H9 (cell line): ENCODE data around the gene EFCAB6. TPM values are rescaled to one million over a fixed set of nuclear protein-coding genes. Genes with fewer than 3 reads are reported as not detected.
A peak's percentile ranks its signal among the peaks of the same experiment; 100 is the strongest.

Experiments
- DNase-seq: peaks from one replicate; pipeline ENCODE4 v3.0.0-alpha.2; 2017
- H2AFZ ChIP-seq: one replicate; pipeline ENCODE4 v1.6.1; 2013; ENCODE audit warnings: mild to moderate bottlenecking, low read length, control low read depth, moderate library complexity
- H2AK5ac ChIP-seq: 2 replicates; pipeline ENCODE4 v1.6.1; 2013; ENCODE audit warnings: low read length, control low read depth, mixed read lengths; ENCODE audit not compliant: insufficient read length
- H2BK120ac ChIP-seq: one replicate; pipeline ENCODE4 v1.6.1; 2013; ENCODE audit warnings: low read depth, mild to moderate bottlenecking, low read length, control low read depth, inconsistent platforms; ENCODE audit not compliant: poor library complexity, severe bottlenecking
- H2BK12ac ChIP-seq: 2 replicates; pipeline ENCODE4 v1.6.1; 2013; ENCODE audit warnings: low read length, control low read depth, mixed read lengths, low read depth; ENCODE audit not compliant: insufficient read length
- H2BK15ac ChIP-seq: 2 replicates; pipeline ENCODE4 v1.6.1; 2013; ENCODE audit warnings: low read depth, low read length, control low read depth
- H2BK20ac ChIP-seq: one replicate; pipeline ENCODE4 v1.6.1; 2013; ENCODE audit warnings: low read depth, mild to moderate bottlenecking, low read length, control low read depth, inconsistent platforms; ENCODE audit not compliant: poor library complexity, severe bottlenecking
- H2BK5ac ChIP-seq: 2 replicates; pipeline ENCODE4 v1.6.1; 2013; ENCODE audit warnings: low read length, control low read depth, mixed read lengths; ENCODE audit not compliant: insufficient read length
- H3K14ac ChIP-seq: 2 replicates; pipeline ENCODE4 v1.6.1; 2013; ENCODE audit warnings: low read length, control low read depth; ENCODE audit not compliant: insufficient read depth
- H3K18ac ChIP-seq: 2 replicates; pipeline ENCODE4 v1.6.1; 2013; ENCODE audit warnings: low read depth, mild to moderate bottlenecking, mixed read lengths, low read length, control low read depth; ENCODE audit not compliant: insufficient read length
- H3K23ac ChIP-seq: 2 replicates; pipeline ENCODE4 v1.6.1; 2013; ENCODE audit warnings: low read length, control low read depth, mixed read lengths, low read depth; ENCODE audit not compliant: insufficient read length
- H3K23me2 ChIP-seq: 2 replicates; pipeline ENCODE4 v1.6.1; 2013; ENCODE audit warnings: low read depth, mild to moderate bottlenecking, mixed read lengths, low read length, control low read depth; ENCODE audit not compliant: insufficient read length, poor library complexity, severe bottlenecking
- H3K27ac ChIP-seq: 2 replicates; pipeline ENCODE4 v1.5.1; 2013; ENCODE audit warnings: low read length, control low read depth, mixed read lengths, low read depth; ENCODE audit not compliant: insufficient read length
- H3K27me3 ChIP-seq: 2 replicates; pipeline ENCODE4 v1.6.1; 2013; ENCODE audit warnings: low read length, control low read depth, inconsistent platforms; ENCODE audit not compliant: insufficient read depth
- H3K4ac ChIP-seq: 2 replicates; pipeline ENCODE4 v1.6.1; 2013; ENCODE audit warnings: low read depth, mild to moderate bottlenecking, control low read depth, inconsistent platforms, low read length, moderate library complexity
- H3K4me1 ChIP-seq: 2 replicates; pipeline ENCODE4 v1.6.1; 2013; ENCODE audit warnings: low read length, control low read depth, inconsistent platforms; ENCODE audit not compliant: insufficient read depth
- H3K4me2 ChIP-seq: 2 replicates; pipeline ENCODE4 v1.6.1; 2013; ENCODE audit warnings: low read length, control low read depth, mixed read lengths; ENCODE audit not compliant: insufficient read length, insufficient read depth
- H3K56ac ChIP-seq: 2 replicates; pipeline ENCODE4 v1.6.1; 2013; ENCODE audit warnings: low read depth, mild to moderate bottlenecking, mixed read lengths, low read length, control low read depth; ENCODE audit not compliant: insufficient read length
- H3K79me1 ChIP-seq: 2 replicates; pipeline ENCODE4 v1.6.1; 2013; ENCODE audit warnings: low read depth, mild to moderate bottlenecking, moderate library complexity, low read length, control low read depth, inconsistent platforms; ENCODE audit not compliant: insufficient read depth, poor library complexity, severe bottlenecking
- H3K79me2 ChIP-seq: 2 replicates; pipeline ENCODE4 v1.6.1; 2013; ENCODE audit warnings: low read length, control low read depth, inconsistent platforms; ENCODE audit not compliant: insufficient read depth
- H3K9ac ChIP-seq: 2 replicates; pipeline ENCODE4 v1.6.1; 2013; ENCODE audit warnings: low read length, control low read depth, mixed read lengths; ENCODE audit not compliant: insufficient read length; ENCODE audit errors: extremely low read depth
- H3K9me3 ChIP-seq: one replicate; pipeline ENCODE4 v1.6.1; 2013; ENCODE audit warnings: low read depth, low read length, inconsistent platforms; ENCODE audit not compliant: control insufficient read depth
- H3T11ph ChIP-seq: one replicate; pipeline ENCODE4 v1.6.1; 2013; ENCODE audit warnings: mild to moderate bottlenecking, low read length, control low read depth, inconsistent platforms
- H4K20me1 ChIP-seq: one replicate; pipeline ENCODE4 v1.6.1; 2013; ENCODE audit not compliant: control insufficient read depth, insufficient read length, insufficient read depth
- H4K5ac ChIP-seq: 2 replicates; pipeline ENCODE4 v1.6.1; 2013; ENCODE audit warnings: low read depth, mild to moderate bottlenecking, mixed read lengths, low read length, control low read depth; ENCODE audit not compliant: insufficient read length
- H4K8ac ChIP-seq: replicated peaks from 2 replicates; pipeline ENCODE4 v1.6.1; 2013; ENCODE audit warnings: low read length, control low read depth, mixed read lengths, low read depth; ENCODE audit not compliant: insufficient read length
- H4K91ac ChIP-seq: 2 replicates; pipeline ENCODE4 v1.6.1; 2013; ENCODE audit warnings: low read depth, mild to moderate bottlenecking, moderate library complexity, mixed read lengths, low read length, control low read depth; ENCODE audit not compliant: insufficient read length
- H3K27ac Mint-ChIP-seq, 3 experiments: 2 replicates in 2 of 3; 3 replicates in 1 of 3; pipeline ENCODE4 v1.8.0; 2020 to 2021; ENCODE audit warnings: mixed read lengths in 3 of 3, mild to moderate bottlenecking in 1 of 3, moderate library complexity in 1 of 3
- H3K27me3 Mint-ChIP-seq: 2 replicates; pipeline ENCODE4 v1.8.0; 2021; ENCODE audit warnings: low read depth, mild to moderate bottlenecking, moderate library complexity, mixed read lengths
- H3K36me3 Mint-ChIP-seq, 3 experiments: 2 replicates in 2 of 3; 3 replicates in 1 of 3; pipeline ENCODE4 v1.8.0; 2020 to 2021; ENCODE audit warnings: low read depth in 3 of 3, mixed read lengths in 3 of 3; ENCODE audit not compliant: insufficient read depth in 1 of 3
- H3K4me1 Mint-ChIP-seq, 2 experiments: 2 replicates each; pipeline ENCODE4 v1.8.0; 2020; ENCODE audit warnings: mixed read lengths in 2 of 2
- H3K4me3 Mint-ChIP-seq, 2 experiments: 2 replicates in 1 of 2; 3 replicates in 1 of 2; pipeline ENCODE4 v1.8.0; 2020 to 2021; ENCODE audit warnings: mild to moderate bottlenecking in 2 of 2, mixed read lengths in 2 of 2, moderate library complexity in 1 of 2
- H3K9me3 Mint-ChIP-seq, 2 experiments: 2 replicates in 1 of 2; 3 replicates in 1 of 2; pipeline ENCODE4 v1.8.0; 2020; ENCODE audit warnings: mild to moderate bottlenecking in 2 of 2, mixed read lengths in 2 of 2, moderate library complexity in 1 of 2
- CTCF ChIP-seq: fragments of 200-600 bp; sonication (generic); conservative IDR thresholded peaks from 3 replicates; pipeline ENCODE4 v1.8.0; 2021; ENCODE audit warnings: antibody characterized with exemption, mild to moderate bottlenecking
- WGBS: extraction: QIAGEN DNeasy Blood & Tissue Kit; methylation state at CpG from one replicate; pipeline ENCODE4 v1.1.7; 2013; ENCODE audit warnings: missing lambda C conversion rate, low lambda C conversion rate, mixed read lengths; ENCODE audit not compliant: insufficient read length; ENCODE audit errors: extremely low coverage; 5-methylcytosine and 5-hydroxymethylcytosine counted together
- total RNA-seq: library from RNA; stranded (reverse); gene quantifications from 2 replicates; pipeline ENCODE4 v1.2.1, GENCODE V29; 2021

EFCAB6 gene
- total RNA-seq, 1 experiment from 2014 or later, result 0.31 TPM

- no peak overlapping the region for H3K23ac ChIP-seq
- peaks cover 9% of the 10 kb centered on the region for H3K27me3 Mint-ChIP-seq
- no peak overlapping the region for H3K4me3 Mint-ChIP-seq
- no peak overlapping the region for H3K56ac ChIP-seq
- no peaks in the 10 kb centered on the region for H3K36me3 Mint-ChIP-seq
- no peaks in the 10 kb centered on the region for H4K20me1 ChIP-seq
- peaks cover 0 to 3% of the 10 kb centered on the region in 2 experiments; a peak in 1 of 5 replicates for H3K9me3 Mint-ChIP-seq
- no peak overlapping the region for H2BK12ac ChIP-seq
- H3K9ac ChIP-seq, result no peak overlapping the region
- no peak overlapping the region for H2BK15ac ChIP-seq
- WGBS, result no CpG with 5 or more reads among the region's 14 CpGs
- no peaks in the 10 kb centered on the region for H3K27me3 ChIP-seq
- no peaks in the 10 kb centered on the region for H3K79me1 ChIP-seq
- H3K4me1 ChIP-seq, result no peaks in the 10 kb centered on the region
- H4K91ac ChIP-seq, result no peak overlapping the region
- no peaks in the 10 kb centered on the region for H3K23me2 ChIP-seq
- no peak overlapping the region for H2BK20ac ChIP-seq
- no peak overlapping the region for H3K4ac ChIP-seq
- H3T11ph ChIP-seq, result no peak overlapping the region
- H2BK120ac ChIP-seq, result no peak overlapping the region
- H3K4me2 ChIP-seq, result no peak overlapping the region
- no peak overlapping the region for H2BK5ac ChIP-seq
- no peak overlapping the region for H4K8ac ChIP-seq
- H3K9me3 ChIP-seq, result no peaks in the 10 kb centered on the region
- TF ChIP-seq CTCF, result no peak
- H3K27ac ChIP-seq, result no peak overlapping the region
- H2AFZ ChIP-seq, result no peak overlapping the region
- no peak overlapping the region for H4K5ac ChIP-seq
- no peak overlapping the region for H3K18ac ChIP-seq
- no peaks in the 10 kb centered on the region for H3K79me2 ChIP-seq
- no peak overlapping the region; the same call in 1 of the 2 replicates for H3K14ac ChIP-seq
- no peak for DNase-seq
- peak overlapping the region in 1 of 3 experiments; percentile 62; a peak in 1 of 7 replicates for H3K27ac Mint-ChIP-seq
- H2AK5ac ChIP-seq, result no peak overlapping the region
- H3K4me1 Mint-ChIP-seq, result no peaks in the 10 kb centered on the region
These were observed 306.7 kb downstream of the EFCAB6 start for GRCh38 chr22:43505423-43505822.
